Body of pancreas (tissue), 4 donors: ENCODE results near the gene CENPF. TPM values are rescaled to one million over a fixed set of nuclear protein-coding genes. Genes with fewer than 3 reads are reported as not detected.

Source experiments
- ATAC-seq: fragments of 150-250 bp; one replicate; pipeline ENCODE4 v1.9.1; 2016
- DNase-seq, 4 donors: peaks; one replicate each; pipeline ENCODE4 v3.0.0-alpha.2; 2019
- H3K27ac ChIP-seq, 4 donors: fragments of 200-600 bp; sonication (generic); 1 replicate in 3 of 4; 2 replicates in 1 of 4; pipeline versions ENCODE4 v1.5.1 to v1.6.1; 2016 to 2019; ENCODE audit warnings: mild to moderate bottlenecking in 1 of 4, mixed read lengths in 1 of 4, moderate library complexity in 1 of 4
- H3K27me3 ChIP-seq, 2 donors: fragments of 200-600 bp; sonication (generic); one replicate each; pipeline ENCODE4 v1.6.0; 2016; ENCODE audit warnings: mild to moderate bottlenecking in 1 of 2
- H3K36me3 ChIP-seq, 2 donors: fragments of 200-600 bp; sonication (generic); replicated peaks in 1 of 2; 2 replicates each; pipeline ENCODE4 v1.5.1; 2016; ENCODE audit warnings: low read depth in 2 of 2; ENCODE audit not compliant: insufficient read depth in 1 of 2
- H3K4me1 ChIP-seq: fragments of 200-600 bp; sonication (generic); one replicate; pipeline ENCODE4 v1.6.0; 2016
- H3K4me3 ChIP-seq, 2 donors: fragments of 200-600 bp; sonication (generic); 1 replicate in 1 of 2; 2 replicates in 1 of 2; pipeline ENCODE4 v1.5.1; 2016 to 2019
- H3K9me3 ChIP-seq, 3 donors: fragments of 200-600 bp; sonication (generic); 1 replicate in 2 of 3; 2 replicates in 1 of 3; pipeline ENCODE4 v1.5.1; 2016
- POLR2A ChIP-seq, 3 donors: fragments of 450-650 bp; IDR thresholded peaks; one replicate each; pipeline ENCODE4 v1.6.1; 2016; ENCODE audit warnings: antibody characterized with exemption in 3 of 3, mild to moderate bottlenecking in 2 of 3
- WGBS, 2 donors: methylation state at CpG; one replicate each; pipeline ENCODE4 v1.1.5; 2017; 5-methylcytosine and 5-hydroxymethylcytosine counted together
- intact Hi-C: fragments of 100-400 bp; cut with DNase I; formaldehyde crosslinking; loops from one replicate; pipeline ENCODE4 v1.15.1; 2023
- total RNA-seq, 2 donors: library from RNA; depleted of rRNA; stranded (reverse); fragments of >200 nt; gene quantifications; one replicate each; pipeline ENCODE4 v1.1.0, GENCODE V29; 2016
- TF ChIP-seq, protein P1 (sequence below), 7 experiments: fragments of 450-650 bp in 4 of 7; fragments of 200-600 bp in 3 of 7; sonication (generic) in 3 of 7; IDR thresholded peaks; one replicate each; pipeline ENCODE4 v1.5.1; 2016 to 2019; ENCODE audit warnings: antibody characterized with exemption in 7 of 7

CENPF gene
- total RNA-seq, 2 donors from 2014 or later, result under 0.01 TPM; not detected in 1

DNA sequence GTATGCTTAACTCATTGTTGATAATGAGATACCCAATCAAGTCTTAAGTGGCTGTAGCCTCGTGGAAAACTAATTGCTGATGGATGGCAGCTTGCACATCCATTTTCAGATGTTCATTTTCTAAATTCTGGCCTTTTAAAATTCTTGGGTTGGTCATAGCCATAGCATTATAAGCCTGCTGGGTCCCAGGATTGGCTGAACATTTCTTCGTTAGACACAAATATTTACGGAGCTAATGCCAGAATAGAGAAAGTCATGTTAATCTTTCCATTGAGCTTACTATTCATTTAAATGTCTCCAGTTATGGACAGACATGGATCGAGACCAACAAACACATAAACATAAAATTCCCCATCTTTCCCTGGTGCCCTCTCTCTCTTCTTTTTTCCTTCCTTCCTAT lies 32.5 kb downstream of the CENPF start:
- Histone ChIP-seq H3K27me3 (no peaks in the 10 kb centered on the region), H3K27ac (no peak overlapping the region), H3K4me1 (no peaks in the 10 kb centered on the region), H3K4me3 (no peak overlapping the region), H3K36me3 (no peaks in the 10 kb centered on the region), H3K9me3 (no peaks in the 10 kb centered on the region)
- TF ChIP-seq, protein P1, sequence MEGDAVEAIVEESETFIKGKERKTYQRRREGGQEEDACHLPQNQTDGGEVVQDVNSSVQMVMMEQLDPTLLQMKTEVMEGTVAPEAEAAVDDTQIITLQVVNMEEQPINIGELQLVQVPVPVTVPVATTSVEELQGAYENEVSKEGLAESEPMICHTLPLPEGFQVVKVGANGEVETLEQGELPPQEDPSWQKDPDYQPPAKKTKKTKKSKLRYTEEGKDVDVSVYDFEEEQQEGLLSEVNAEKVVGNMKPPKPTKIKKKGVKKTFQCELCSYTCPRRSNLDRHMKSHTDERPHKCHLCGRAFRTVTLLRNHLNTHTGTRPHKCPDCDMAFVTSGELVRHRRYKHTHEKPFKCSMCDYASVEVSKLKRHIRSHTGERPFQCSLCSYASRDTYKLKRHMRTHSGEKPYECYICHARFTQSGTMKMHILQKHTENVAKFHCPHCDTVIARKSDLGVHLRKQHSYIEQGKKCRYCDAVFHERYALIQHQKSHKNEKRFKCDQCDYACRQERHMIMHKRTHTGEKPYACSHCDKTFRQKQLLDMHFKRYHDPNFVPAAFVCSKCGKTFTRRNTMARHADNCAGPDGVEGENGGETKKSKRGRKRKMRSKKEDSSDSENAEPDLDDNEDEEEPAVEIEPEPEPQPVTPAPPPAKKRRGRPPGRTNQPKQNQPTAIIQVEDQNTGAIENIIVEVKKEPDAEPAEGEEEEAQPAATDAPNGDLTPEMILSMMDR (IDR thresholded peaks at IDR 0.05), result no peak
- TF ChIP-seq POLR2A (IDR thresholded peaks at IDR 0.05), result no peak
- no peak for DNase-seq
- 82 to 83% methylated on average over 4 of the region's 4 CpGs for WGBS, 2 donors
- no peak for ATAC-seq
- intact Hi-C loops, result loop anchor here (10.0 kb wide), 1 partner anchor 421 kb away; no protein-coding TSS in a partner anchor

DNA sequence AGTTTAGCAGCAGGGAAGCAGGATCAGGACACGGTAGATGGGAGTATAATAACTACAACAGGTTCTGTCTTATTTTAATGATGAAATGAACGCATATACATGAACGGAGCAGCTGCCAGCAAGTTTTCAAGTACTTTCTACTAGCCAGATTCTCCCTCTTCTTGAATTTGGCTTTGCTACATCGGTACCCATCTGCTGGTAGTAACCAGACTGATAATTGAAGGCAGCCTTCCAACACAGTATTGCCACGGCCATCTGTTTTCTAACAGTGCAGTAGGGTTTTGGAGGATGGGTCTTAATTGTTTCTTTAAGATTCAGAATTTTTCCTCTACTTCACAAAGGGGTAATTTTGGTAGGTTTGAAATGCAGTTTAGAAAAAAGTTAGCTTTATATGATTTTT lies 33.4 kb downstream of the CENPF start:
- WGBS, 2 donors, result 86 to 90% methylated on average over 5 of the region's 5 CpGs
- no peaks in the 10 kb centered on the region for H3K36me3 ChIP-seq
- ATAC-seq, result no peak
- H3K4me3 ChIP-seq, result no peak overlapping the region
- no peak overlapping the region for H3K27ac ChIP-seq
- no peaks in the 10 kb centered on the region for H3K9me3 ChIP-seq
- no peaks in the 10 kb centered on the region for H3K4me1 ChIP-seq
- no peaks in the 10 kb centered on the region for H3K27me3 ChIP-seq
- TF ChIP-seq POLR2A (IDR thresholded peaks at IDR 0.05), result no peak
- TF ChIP-seq, protein P1 (IDR thresholded peaks at IDR 0.05), result no peak
- no peak for DNase-seq
- intact Hi-C loops, result loop anchor here (10.0 kb wide), 1 partner anchor 422 kb away; no protein-coding TSS in a partner anchor

DNA sequence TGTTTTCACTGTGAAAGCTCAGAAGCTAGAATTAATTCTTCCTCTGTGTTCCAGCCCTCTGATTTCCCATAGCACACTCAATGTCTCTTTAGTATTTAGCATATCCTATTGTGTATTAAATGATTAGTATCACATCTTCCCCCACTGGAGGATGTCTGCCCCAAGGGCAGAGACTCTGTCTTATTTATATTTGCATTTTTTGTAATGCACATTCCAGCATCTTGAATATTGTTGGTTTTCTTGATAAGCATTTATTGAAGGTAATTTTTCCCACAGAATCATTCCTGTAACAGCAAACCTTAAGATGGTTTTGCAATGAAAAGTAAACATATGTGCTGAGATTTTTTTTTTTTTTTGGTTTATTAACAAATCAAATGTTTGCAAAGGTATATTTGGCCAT lies 34.1 kb downstream of the CENPF start:
- Histone ChIP-seq H3K4me3 (no peak overlapping the region), H3K4me1 (no peaks in the 10 kb centered on the region), H3K36me3 (no peaks in the 10 kb centered on the region), H3K27ac (no peak overlapping the region), H3K27me3 (no peaks in the 10 kb centered on the region), H3K9me3 (no peaks in the 10 kb centered on the region)
- no peak for ATAC-seq
- intact Hi-C loops, result loop anchor here (10.0 kb wide), 1 partner anchor 422 kb away; no protein-coding TSS in a partner anchor
- TF ChIP-seq, protein P1 (IDR thresholded peaks at IDR 0.05), result no peak
- TF ChIP-seq POLR2A (IDR thresholded peaks at IDR 0.05), result no peak
- DNase-seq, result no peak

DNA sequence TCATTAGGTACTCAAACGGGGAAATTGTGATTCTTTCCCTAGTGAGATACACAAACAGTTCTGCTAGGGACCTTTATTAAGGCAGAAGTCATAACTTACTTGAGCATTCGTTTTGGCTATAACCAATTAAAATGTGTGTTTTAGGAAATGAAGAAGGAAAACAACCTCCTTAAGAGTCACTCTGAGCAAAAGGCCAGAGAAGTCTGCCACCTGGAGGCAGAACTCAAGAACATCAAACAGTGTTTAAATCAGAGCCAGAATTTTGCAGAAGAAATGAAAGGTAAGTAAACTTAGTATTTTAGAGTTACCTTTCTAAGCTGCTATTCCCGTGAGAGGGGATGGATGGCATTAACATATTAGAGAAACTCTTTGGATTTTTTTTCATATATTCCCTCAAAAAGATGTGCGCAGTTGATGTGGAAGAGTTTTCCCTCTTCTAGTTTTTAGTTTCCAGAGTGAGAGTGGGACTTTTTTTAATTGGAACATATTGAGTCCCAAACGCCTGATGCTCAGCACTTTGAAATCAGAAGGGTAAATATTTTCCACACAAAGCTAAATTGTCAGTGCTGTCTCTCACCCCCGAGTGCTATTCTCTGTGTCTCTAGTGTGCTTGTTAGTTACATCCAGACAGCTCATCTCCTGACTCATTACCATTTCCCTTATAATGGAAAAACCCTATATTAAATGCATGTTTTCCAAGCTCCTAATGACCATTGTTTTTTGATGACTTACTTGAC lies 34.9 kb downstream of the CENPF start:
- H3K27ac ChIP-seq, result no peak overlapping the region
- no peaks in the 10 kb centered on the region for H3K27me3 ChIP-seq
- intact Hi-C loops, result loop anchor here (10.0 kb wide), 1 partner anchor 423 kb away; no protein-coding TSS in a partner anchor
- DNase-seq, result peak; percentile 8 to 27 (median 18)
- H3K4me1 ChIP-seq, result no peaks in the 10 kb centered on the region
- 53 to 56% methylated on average over 6 of the region's 6 CpGs for WGBS, 2 donors
- no peak overlapping the region for H3K4me3 ChIP-seq
- no peaks in the 10 kb centered on the region for H3K36me3 ChIP-seq
- no peak for TF ChIP-seq POLR2A (IDR thresholded peaks at IDR 0.05)
- TF ChIP-seq, protein P1 (IDR thresholded peaks at IDR 0.05), result peak; percentile 51 to 64 (median 58)
- ATAC-seq, result no peak
- H3K9me3 ChIP-seq, result no peaks in the 10 kb centered on the region

DNA sequence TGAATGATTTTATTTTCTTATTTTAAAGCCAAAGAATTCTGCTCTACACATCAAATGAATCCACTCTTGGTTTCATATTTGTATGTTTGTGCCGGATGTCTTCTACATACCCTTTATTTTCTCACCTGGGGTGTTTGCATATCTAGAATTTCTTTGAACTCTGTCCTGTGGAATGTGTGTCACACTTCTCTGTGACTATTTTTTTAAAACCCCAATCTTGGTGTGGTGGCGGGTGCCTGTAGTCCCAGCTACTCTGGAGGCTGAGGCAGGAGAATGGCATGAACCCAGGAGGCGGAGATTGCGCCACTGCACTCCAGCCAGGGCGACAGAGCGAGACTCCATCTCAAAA lies 35.4 kb downstream of the CENPF start:
- Histone ChIP-seq H3K4me1 (no peaks in the 10 kb centered on the region), H3K27me3 (no peaks in the 10 kb centered on the region), H3K4me3 (no peak overlapping the region), H3K27ac (no peak overlapping the region), H3K36me3 (no peaks in the 10 kb centered on the region), H3K9me3 (no peaks in the 10 kb centered on the region)
- TF ChIP-seq POLR2A (IDR thresholded peaks at IDR 0.05), result no peak
- TF ChIP-seq, protein P1 (IDR thresholded peaks at IDR 0.05), result no peak
- 93 to 95% methylated on average over 6 of the region's 6 CpGs for WGBS, 2 donors
- intact Hi-C loops, result loop anchor here (10.0 kb wide), 1 partner anchor 424 kb away; no protein-coding TSS in a partner anchor
- no peak for ATAC-seq
- no peak for DNase-seq
